Fibroblast of the aortic adventitia (primary cell): ENCODE measurements around the gene BCAS3. TPM values are rescaled to one million over a fixed set of nuclear protein-coding genes. Genes with fewer than 3 reads are reported as not detected.

Source experiments
- DNase-seq: peaks from one replicate; pipeline ENCODE4 v3.0.0-alpha.2; 2010; ENCODE audit warnings: low read depth
- H3K4me3 ChIP-seq: 2 replicates; pipeline ENCODE4 v1.5.1; 2011; ENCODE audit warnings: low read depth, mild to moderate bottlenecking, control low read depth, low read length, moderate library complexity
- CTCF ChIP-seq: IDR thresholded peaks from 2 replicates; pipeline ENCODE4 v1.5.1; 2011; ENCODE audit warnings: mild to moderate bottlenecking, low read length, control low read depth, inconsistent platforms; ENCODE audit not compliant: insufficient read depth
- total RNA-seq: library from RNA; depleted of rRNA; stranded (reverse); fragments of >200 nt; gene quantifications from 2 replicates; pipeline ENCODE4 v1.2.3, GENCODE V29; 2012; ENCODE audit warnings: low replicate concordance

The BCAS3 gene
- total RNA-seq, 1 donor = 29.6 TPM

GRCh38 chr17:61284746-61285145, 607.1 kb downstream of the BCAS3 start:
- TF ChIP-seq CTCF = no peak
- H3K4me3 ChIP-seq = no peak overlapping the region
- no peak for DNase-seq

GRCh38 chr17:61285526-61286320, 608.1 kb downstream of the BCAS3 start:
- no peak overlapping the region for H3K4me3 ChIP-seq
- TF ChIP-seq CTCF = no peak
- peak; percentile 65 for DNase-seq

- DNase-seq = no peak
- TF ChIP-seq CTCF = no peak
- no peak overlapping the region for H3K4me3 ChIP-seq
Observed at GRCh38 chr17:61286449-61286848, 608.8 kb downstream of the BCAS3 start.

- TF ChIP-seq CTCF = no peak
- no peak overlapping the region for H3K4me3 ChIP-seq
- no peak for DNase-seq
Observed at GRCh38 chr17:61289408-61290385, 612.0 kb downstream of the BCAS3 start.

GRCh38 chr17:61291451-61292285, 614.0 kb downstream of the BCAS3 start:
- TF ChIP-seq CTCF = no peak
- H3K4me3 ChIP-seq = no peak overlapping the region
- peak; percentile 70 for DNase-seq

GRCh38 chr17:61294286-61294685, 616.6 kb downstream of the BCAS3 start:
- no peak overlapping the region for H3K4me3 ChIP-seq
- no peak for TF ChIP-seq CTCF
- no peak for DNase-seq
